H1 (cell line): ENCODE results near the gene COLEC12. TPM values are rescaled to one million over a fixed set of nuclear protein-coding genes. Genes with fewer than 3 reads are reported as not detected.

Source experiments
- ASH2L ChIP-seq: fragments of 200-600, 300-600 bp; sonication (generic); IDR thresholded peaks from one replicate; pipeline ENCODE4 v1.7.1; 2017; ENCODE audit warnings: low read length
- CHD7 ChIP-seq: fragments of 300-600 bp; sonication (generic); IDR thresholded peaks from 2 replicates; pipeline ENCODE4 v1.7.1; 2012; ENCODE audit warnings: low read length, moderate library complexity, mild to moderate bottlenecking, inconsistent platforms; ENCODE audit not compliant: insufficient replicate concordance
- CREB1 ChIP-seq: IDR thresholded peaks from 2 replicates; pipeline ENCODE4 v1.6.1; 2012; ENCODE audit warnings: inconsistent platforms
- KDM1A ChIP-seq: fragments of 200-600, 300-600 bp; sonication (generic); IDR thresholded peaks from 2 replicates; pipeline ENCODE4 v1.7.1; 2016; ENCODE audit warnings: mild to moderate bottlenecking, low read length, borderline replicate concordance
- NRF1 ChIP-seq: IDR thresholded peaks from 2 replicates; pipeline ENCODE4 v1.6.1; 2011; ENCODE audit warnings: mild to moderate bottlenecking, low read depth, low read length, improper control_type of control experiment
- SIN3A ChIP-seq, 2 experiments: IDR thresholded peaks in 1 of 2; conservative IDR thresholded peaks in 1 of 2; 2 replicates each; pipeline ENCODE4 v1.6.1; 2011 to 2012; ENCODE audit warnings: low read length in 2 of 2, improper control_type of control experiment in 1 of 2, low read depth in 1 of 2, mild to moderate bottlenecking in 1 of 2
- YY1 ChIP-seq: IDR thresholded peaks from 2 replicates; pipeline ENCODE4 v1.6.1; 2011; ENCODE audit warnings: low read depth, mild to moderate bottlenecking, low read length
- polyA plus RNA-seq, 7 experiments: library from polyadenylated mRNA; depleted of rRNA in 3 of 7; stranded (reverse) in 5 of 7; unstranded in 2 of 7; fragments of >200 nt in 5 of 7; fragments of 200-250 nt in 2 of 7; gene quantifications; 1 replicate in 5 of 7; 2 replicates in 1 of 7; 4 replicates in 1 of 7; pipeline versions ENCODE4 v1.2.1 to v1.2.3, GENCODE V29; 2011 to 2013; ENCODE audit warnings: missing spikeins in 2 of 7, mixed read lengths in 2 of 7
- total RNA-seq: library from RNA; stranded (reverse); fragmentation: NEBNext Ultra II Directional; extraction: Animal tissue kit (Norgen Biotek cat#: 25700); gene quantifications from 2 replicates; pipeline ENCODE4 v1.2.1, GENCODE V29; 2021

The COLEC12 gene
- total and polyA plus RNA-seq, 2 of the 8 experiments (the other 6 are each of a cell fraction or from before 2014, with no cell fraction given), result 0.44 to 2.3 TPM

- TF ChIP-seq CHD7, result no peak
- TF ChIP-seq SIN3A (conservative IDR thresholded peaks at IDR 0.05 in 1 of 2, IDR thresholded peaks at IDR 0.05 in 1 of 2; ENCODE audit: low read depth in 1 of 2, low read length in 2 of 2), result no peak
- TF ChIP-seq ASH2L, result no peak
- no peak for TF ChIP-seq KDM1A
- no peak for TF ChIP-seq YY1
- TF ChIP-seq CREB1, result no peak
- no peak for TF ChIP-seq NRF1
- TF ChIP-seq, all 59 proteins: peak for 0
Measured at GRCh38 chr18:273525-273924, 227.0 kb downstream of the COLEC12 start (continued).
